Liver (tissue), 5 donors: ENCODE data around the gene PACSIN3. TPM values are rescaled to one million over a fixed set of nuclear protein-coding genes. Genes with fewer than 3 reads are reported as not detected.

Experiments used
- polyA plus RNA-seq, 2 donors: library from polyadenylated mRNA; stranded (reverse) in 1 of 2; unstranded in 1 of 2; fragments of 200-250 nt in 1 of 2; fragments of >200 nt in 1 of 2; fragmentation: Nextera tagmentation in 1 of 2; extraction: Ambion mirVana in 1 of 2; gene quantifications; one replicate each; pipeline versions ENCODE4 v1.2.1 to v1.2.3, GENCODE V29; 2013 to 2015
- small RNA-seq: library from RNA; depleted of rRNA; stranded (forward); fragments of <200 nt; gene quantifications from one replicate; pipeline ENCODE3, GENCODE V24; 2014
- total RNA-seq, 2 donors: library from RNA; depleted of rRNA; stranded (reverse); fragments of >200 nt; gene quantifications; one replicate each; pipeline ENCODE4 v1.2.3, GENCODE V29; 2014
- donor health status: healthy.
- donor health status: healthy.
- donor health status: healthy.

PACSIN3 gene
- total and polyA plus RNA-seq, 4 donors: 12.1 to 23.3 (median 19.7) TPM

Small RNA genes lying within 50 kb of the gene (small RNA-seq; reads per million reads assigned to genes)
- not detected for gene MIR6745

Other genes with a start within 250 kb of the PACSIN3 start
- 1 to 10 TPM; 5.6 to 5.7 TPM for gene CSTPP1, start 249.7 kb downstream of the PACSIN3 start, total RNA-seq
- gene CSTPP1, start 249.7 kb downstream of the PACSIN3 start, polyA plus RNA-seq: 1 to 10 TPM; 5.4 to 6.6 TPM
- 100 to 1,000 TPM in 1 of 2 donors, 10 to 100 TPM in 1; 61.1 to 163 TPM for gene ARFGAP2, start 9.6 kb downstream of the PACSIN3 start, total RNA-seq
- 10 to 100 TPM; 37.3 to 44.9 TPM for gene ARFGAP2, start 9.6 kb downstream of the PACSIN3 start, polyA plus RNA-seq
- 1 to 10 TPM; 6.6 to 7.6 TPM for gene DDB2, start 28.5 kb upstream of the PACSIN3 start, total RNA-seq
- 10 to 100 TPM in 1 of 2 donors, 1 to 10 TPM in 1; 10.0 to 11.9 TPM for gene DDB2, start 28.5 kb upstream of the PACSIN3 start, polyA plus RNA-seq
- gene ACP2, start 62.4 kb upstream of the PACSIN3 start, total RNA-seq: 10 to 100 TPM; 81.7 to 94.4 TPM
- 10 to 100 TPM; 40.3 to 76.9 TPM for gene ACP2, start 62.4 kb upstream of the PACSIN3 start, polyA plus RNA-seq
- gene NR1H3, start 71.6 kb upstream of the PACSIN3 start, total RNA-seq: 10 to 100 TPM; 52.8 to 55.2 TPM
- 10 to 100 TPM; 56.0 to 57.3 TPM for gene NR1H3, start 71.6 kb upstream of the PACSIN3 start, polyA plus RNA-seq
- 10 to 100 TPM in 1 of 2 donors, 1 to 10 TPM in 1; 9.9 to 20.5 TPM for gene MADD, start 83.7 kb upstream of the PACSIN3 start, total RNA-seq
- gene MADD, start 83.7 kb upstream of the PACSIN3 start, polyA plus RNA-seq: 10 to 100 TPM in 1 of 2 donors, 1 to 10 TPM in 1; 9.9 to 12.2 TPM
- under 1 TPM in 1 of 2 donors, not detected in 1; 0.25 TPM for gene MYBPC3, start 166.3 kb upstream of the PACSIN3 start, total RNA-seq
- under 1 TPM in 1 of 2 donors, not detected in 1; 0.01 TPM for gene MYBPC3, start 166.3 kb upstream of the PACSIN3 start, polyA plus RNA-seq
- 10 to 100 TPM; 12.5 to 14.2 TPM for gene SPI1, start 192.1 kb upstream of the PACSIN3 start, total RNA-seq
- 10 to 100 TPM in 1 of 2 donors, 1 to 10 TPM in 1; 2.3 to 14.4 TPM for gene SPI1, start 192.1 kb upstream of the PACSIN3 start, polyA plus RNA-seq
- 10 to 100 TPM in 1 of 2 donors, 1 to 10 TPM in 1; 8.2 to 13.0 TPM for gene SLC39A13, start 222.2 kb upstream of the PACSIN3 start, total RNA-seq
- gene SLC39A13, start 222.2 kb upstream of the PACSIN3 start, polyA plus RNA-seq: 10 to 100 TPM in 1 of 2 donors, 1 to 10 TPM in 1; 8.4 to 17.5 TPM
- 10 to 100 TPM; 58.0 to 96.6 TPM for gene PSMC3, start 240.0 kb upstream of the PACSIN3 start, total RNA-seq
- 100 to 1,000 TPM; 110 TPM for gene PSMC3, start 240.0 kb upstream of the PACSIN3 start, polyA plus RNA-seq